Stomach smooth muscle (tissue), 2 donors: ENCODE results near the gene PARD3B.

Experiments
- H3K27ac ChIP-seq: one replicate; pipeline ENCODE4 v1.7.0; 2013; ENCODE audit warnings: mild to moderate bottlenecking, low read length, inconsistent platforms
- H3K27me3 ChIP-seq, 2 donors: one replicate each; pipeline ENCODE4 v1.7.0; 2013; ENCODE audit warnings: low read length in 2 of 2; ENCODE audit not compliant: insufficient read depth in 2 of 2, control insufficient read depth in 1 of 2
- H3K36me3 ChIP-seq, 2 donors: one replicate each; pipeline ENCODE4 v1.7.0; 2013; ENCODE audit warnings: low read length in 2 of 2; ENCODE audit not compliant: control insufficient read depth in 2 of 2, insufficient read depth in 2 of 2
- H3K4me1 ChIP-seq: one replicate; pipeline ENCODE4 v1.7.0; 2013; ENCODE audit warnings: low read length; ENCODE audit not compliant: control insufficient read depth, insufficient read depth
- H3K4me3 ChIP-seq, 2 donors: one replicate each; pipeline ENCODE4 v1.7.0; 2013; ENCODE audit warnings: low read length in 2 of 2
- H3K9ac ChIP-seq, 2 donors: one replicate each; pipeline ENCODE4 v1.7.0; 2013; ENCODE audit warnings: low read length in 2 of 2, mild to moderate bottlenecking in 1 of 2
- H3K9me3 ChIP-seq, 2 donors: one replicate each; pipeline ENCODE4 v1.7.0; 2013; ENCODE audit warnings: low read length in 2 of 2; ENCODE audit not compliant: control insufficient read depth in 2 of 2
- donor health status: healthy.
- donor health status: Pancreatic carcinoma.

PARD3B gene

GRCh38 chr2:204632410-204632809 lies 87.1 kb downstream of the PARD3B start:
- no peaks in the 10 kb centered on the region for H3K27me3 ChIP-seq
- no peaks in the 10 kb centered on the region for H3K36me3 ChIP-seq
- no peak overlapping the region for H3K4me3 ChIP-seq
- H3K4me1 ChIP-seq = no peaks in the 10 kb centered on the region
- H3K27ac ChIP-seq = no peak overlapping the region
- no peaks in the 10 kb centered on the region for H3K9me3 ChIP-seq
- H3K9ac ChIP-seq = no peak overlapping the region

- Histone ChIP-seq H3K4me3 (no peak overlapping the region), H3K27me3 (no peaks in the 10 kb centered on the region), H3K4me1 (no peaks in the 10 kb centered on the region), H3K9me3 (no peaks in the 10 kb centered on the region), H3K36me3 (no peaks in the 10 kb centered on the region), H3K27ac (no peak overlapping the region), H3K9ac (no peak overlapping the region)
These were observed 89.3 kb downstream of the PARD3B start for GRCh38 chr2:204634564-204634963.

GRCh38 chr2:204635478-204635877 lies 90.2 kb downstream of the PARD3B start:
- no peaks in the 10 kb centered on the region for H3K27me3 ChIP-seq
- no peak overlapping the region for H3K27ac ChIP-seq
- H3K4me3 ChIP-seq = no peak overlapping the region
- no peaks in the 10 kb centered on the region for H3K36me3 ChIP-seq
- no peaks in the 10 kb centered on the region for H3K9me3 ChIP-seq
- H3K9ac ChIP-seq = no peak overlapping the region
- H3K4me1 ChIP-seq = no peaks in the 10 kb centered on the region

GRCh38 chr2:204638471-204639194 lies 93.4 kb downstream of the PARD3B start:
- Histone ChIP-seq H3K4me1 (no peaks in the 10 kb centered on the region), H3K27me3 (no peaks in the 10 kb centered on the region), H3K27ac (no peak overlapping the region), H3K9ac (no peak overlapping the region), H3K36me3 (no peaks in the 10 kb centered on the region), H3K4me3 (no peak overlapping the region), H3K9me3 (no peaks in the 10 kb centered on the region)

GRCh38 chr2:204643326-204643725 lies 98.1 kb downstream of the PARD3B start:
- Histone ChIP-seq H3K27ac (no peak overlapping the region), H3K4me1 (no peaks in the 10 kb centered on the region), H3K9ac (no peak overlapping the region), H3K4me3 (no peak overlapping the region), H3K27me3 (no peaks in the 10 kb centered on the region), H3K9me3 (no peaks in the 10 kb centered on the region), H3K36me3 (no peaks in the 10 kb centered on the region)

GRCh38 chr2:204645018-204645773 lies 99.9 kb downstream of the PARD3B start:
- Histone ChIP-seq H3K36me3 (no peaks in the 10 kb centered on the region), H3K9ac (no peak overlapping the region), H3K4me1 (no peaks in the 10 kb centered on the region), H3K27ac (no peak overlapping the region), H3K27me3 (no peaks in the 10 kb centered on the region), H3K4me3 (no peak overlapping the region), H3K9me3 (no peaks in the 10 kb centered on the region)

GRCh38 chr2:204647626-204648025 lies 102.4 kb downstream of the PARD3B start:
- no peaks in the 10 kb centered on the region for H3K4me1 ChIP-seq
- H3K27me3 ChIP-seq = no peaks in the 10 kb centered on the region
- H3K36me3 ChIP-seq = no peaks in the 10 kb centered on the region
- H3K4me3 ChIP-seq = no peak overlapping the region
- H3K27ac ChIP-seq = no peak overlapping the region
- H3K9me3 ChIP-seq = peaks cover 0 to 3% of the 10 kb centered on the region in 2 donors
- H3K9ac ChIP-seq = no peak overlapping the region

GRCh38 chr2:204650611-204651010 lies 105.3 kb downstream of the PARD3B start:
- Histone ChIP-seq H3K27ac (no peak overlapping the region), H3K9ac (no peak overlapping the region), H3K4me3 (no peak overlapping the region), H3K36me3 (no peaks in the 10 kb centered on the region), H3K27me3 (no peaks in the 10 kb centered on the region), H3K4me1 (peaks cover 3% of the 10 kb centered on the region), H3K9me3 (peaks cover 0 to 3% of the 10 kb centered on the region in 2 donors)

- H3K27ac ChIP-seq = no peak overlapping the region
- peaks cover 3% of the 10 kb centered on the region for H3K4me1 ChIP-seq
- no peaks in the 10 kb centered on the region for H3K27me3 ChIP-seq
- H3K4me3 ChIP-seq = no peak overlapping the region
- peaks cover 0 to 3% of the 10 kb centered on the region in 2 donors for H3K9me3 ChIP-seq
- H3K9ac ChIP-seq = no peak overlapping the region
- no peaks in the 10 kb centered on the region for H3K36me3 ChIP-seq
These were observed 106.8 kb downstream of the PARD3B start for GRCh38 chr2:204652063-204652462.

- Histone ChIP-seq H3K4me3 (no peak overlapping the region), H3K9me3 (peaks cover 0 to 3% of the 10 kb centered on the region in 2 donors), H3K27ac (no peak overlapping the region), H3K9ac (no peak overlapping the region), H3K36me3 (no peaks in the 10 kb centered on the region), H3K4me1 (peaks cover 3% of the 10 kb centered on the region), H3K27me3 (no peaks in the 10 kb centered on the region)
These were observed 109.4 kb downstream of the PARD3B start for GRCh38 chr2:204654669-204655068.

GRCh38 chr2:204655101-204655500 lies 109.8 kb downstream of the PARD3B start:
- Histone ChIP-seq H3K27me3 (no peaks in the 10 kb centered on the region), H3K9me3 (peaks cover 0 to 3% of the 10 kb centered on the region in 2 donors), H3K9ac (no peak overlapping the region), H3K27ac (no peak overlapping the region), H3K4me1 (peaks cover 3% of the 10 kb centered on the region), H3K36me3 (no peaks in the 10 kb centered on the region), H3K4me3 (no peak overlapping the region)
